ENCODE measurements around the gene TIFAB.

- no peak for TF ChIP-seq CTCF (IDR thresholded peaks at IDR 0.05)
- no peak for TF ChIP-seq POLR2A (IDR thresholded peaks at IDR 0.05)
Observed at GRCh38 chr5:135467051-135467625, 15.0 kb upstream of the TIFAB start.

Data from thyroid gland (tissue), 4 donors.